ENCODE measurements around the gene COPS3.

DNA sequence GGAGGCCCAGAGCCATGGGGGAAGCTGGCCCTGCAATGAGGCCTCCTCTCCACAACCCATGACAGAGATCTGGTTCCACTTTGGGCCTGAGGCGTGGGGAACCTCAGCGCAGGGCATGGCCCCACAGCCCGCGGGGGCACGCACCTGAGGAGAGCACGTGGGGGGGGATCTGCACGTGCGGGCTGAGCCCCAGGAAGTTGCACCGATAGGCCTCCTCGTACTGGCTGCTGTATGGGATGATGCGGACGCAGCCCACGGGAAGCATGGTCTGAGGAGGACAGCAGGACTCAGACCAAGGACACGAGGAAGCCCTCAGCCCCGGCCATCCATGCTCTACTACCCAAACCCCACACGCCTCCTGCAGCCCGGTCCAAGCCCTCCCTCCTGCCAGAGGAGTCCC, 64.8 kb downstream of the COPS3 start:
- TF ChIP-seq RAD21 (IDR thresholded peaks at IDR 0.05; ENCODE audit: low read length), result no peak
- TF ChIP-seq, protein P1, sequence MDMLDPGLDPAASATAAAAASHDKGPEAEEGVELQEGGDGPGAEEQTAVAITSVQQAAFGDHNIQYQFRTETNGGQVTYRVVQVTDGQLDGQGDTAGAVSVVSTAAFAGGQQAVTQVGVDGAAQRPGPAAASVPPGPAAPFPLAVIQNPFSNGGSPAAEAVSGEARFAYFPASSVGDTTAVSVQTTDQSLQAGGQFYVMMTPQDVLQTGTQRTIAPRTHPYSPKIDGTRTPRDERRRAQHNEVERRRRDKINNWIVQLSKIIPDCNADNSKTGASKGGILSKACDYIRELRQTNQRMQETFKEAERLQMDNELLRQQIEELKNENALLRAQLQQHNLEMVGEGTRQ (IDR thresholded peaks at IDR 0.05; ENCODE audit: low read depth, low read length), result no peak
- TF ChIP-seq, protein P2, sequence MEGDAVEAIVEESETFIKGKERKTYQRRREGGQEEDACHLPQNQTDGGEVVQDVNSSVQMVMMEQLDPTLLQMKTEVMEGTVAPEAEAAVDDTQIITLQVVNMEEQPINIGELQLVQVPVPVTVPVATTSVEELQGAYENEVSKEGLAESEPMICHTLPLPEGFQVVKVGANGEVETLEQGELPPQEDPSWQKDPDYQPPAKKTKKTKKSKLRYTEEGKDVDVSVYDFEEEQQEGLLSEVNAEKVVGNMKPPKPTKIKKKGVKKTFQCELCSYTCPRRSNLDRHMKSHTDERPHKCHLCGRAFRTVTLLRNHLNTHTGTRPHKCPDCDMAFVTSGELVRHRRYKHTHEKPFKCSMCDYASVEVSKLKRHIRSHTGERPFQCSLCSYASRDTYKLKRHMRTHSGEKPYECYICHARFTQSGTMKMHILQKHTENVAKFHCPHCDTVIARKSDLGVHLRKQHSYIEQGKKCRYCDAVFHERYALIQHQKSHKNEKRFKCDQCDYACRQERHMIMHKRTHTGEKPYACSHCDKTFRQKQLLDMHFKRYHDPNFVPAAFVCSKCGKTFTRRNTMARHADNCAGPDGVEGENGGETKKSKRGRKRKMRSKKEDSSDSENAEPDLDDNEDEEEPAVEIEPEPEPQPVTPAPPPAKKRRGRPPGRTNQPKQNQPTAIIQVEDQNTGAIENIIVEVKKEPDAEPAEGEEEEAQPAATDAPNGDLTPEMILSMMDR (conservative IDR thresholded peaks at IDR 0.05; ENCODE audit: low read depth, low read length), result no peak
- TF ChIP-seq MAFK (IDR thresholded peaks at IDR 0.05; ENCODE audit: low read depth, low read length), result no peak
- TF ChIP-seq POLR2A (IDR thresholded peaks at IDR 0.05; ENCODE audit: low read depth, low read length), result no peak
- no peak for TF ChIP-seq MXI1 (IDR thresholded peaks at IDR 0.05; ENCODE audit: borderline replicate concordance, low read depth, low read length)
- TF ChIP-seq BHLHE40 (IDR thresholded peaks at IDR 0.05; ENCODE audit: low read depth, low read length), result no peak
- TF ChIP-seq CEBPB (IDR thresholded peaks at IDR 0.05; ENCODE audit: low read depth, low read length), result no peak
- TF ChIP-seq FOS (IDR thresholded peaks at IDR 0.05; ENCODE audit: low read depth, low read length), result no peak
- TF ChIP-seq MAZ (IDR thresholded peaks at IDR 0.05; ENCODE audit: borderline replicate concordance, low read depth, low read length), result no peak
- TF ChIP-seq NFE2L2 (IDR thresholded peaks at IDR 0.05; ENCODE audit: low read depth, low read length), result no peak
- no peak for TF ChIP-seq RCOR1 (IDR thresholded peaks at IDR 0.05; ENCODE audit: insufficient replicate concordance, low read length)
- no peak for TF ChIP-seq RFX5 (IDR thresholded peaks at IDR 0.05; ENCODE audit: low read depth, low read length)
